A549 treated with AZD9567 at 1 μM for 4 hours (cell line): Measurements from ENCODE around the gene RPLP1. TPM values are rescaled to one million over a fixed set of nuclear protein-coding genes. Genes with fewer than 3 reads are reported as not detected.

Experiments used
- total RNA-seq: library from RNA; stranded (reverse); fragments of 200-300 nt; extraction: Qiagen RNA extraction; gene quantifications from 5 replicates; pipeline ENCODE4 v1.2.3, GENCODE V29; 2022; ENCODE audit not compliant: insufficient read depth

The RPLP1 gene
- 3,746 to 4,256 TPM (median 4,016 TPM) in 5 replicates for total RNA-seq

DNA sequence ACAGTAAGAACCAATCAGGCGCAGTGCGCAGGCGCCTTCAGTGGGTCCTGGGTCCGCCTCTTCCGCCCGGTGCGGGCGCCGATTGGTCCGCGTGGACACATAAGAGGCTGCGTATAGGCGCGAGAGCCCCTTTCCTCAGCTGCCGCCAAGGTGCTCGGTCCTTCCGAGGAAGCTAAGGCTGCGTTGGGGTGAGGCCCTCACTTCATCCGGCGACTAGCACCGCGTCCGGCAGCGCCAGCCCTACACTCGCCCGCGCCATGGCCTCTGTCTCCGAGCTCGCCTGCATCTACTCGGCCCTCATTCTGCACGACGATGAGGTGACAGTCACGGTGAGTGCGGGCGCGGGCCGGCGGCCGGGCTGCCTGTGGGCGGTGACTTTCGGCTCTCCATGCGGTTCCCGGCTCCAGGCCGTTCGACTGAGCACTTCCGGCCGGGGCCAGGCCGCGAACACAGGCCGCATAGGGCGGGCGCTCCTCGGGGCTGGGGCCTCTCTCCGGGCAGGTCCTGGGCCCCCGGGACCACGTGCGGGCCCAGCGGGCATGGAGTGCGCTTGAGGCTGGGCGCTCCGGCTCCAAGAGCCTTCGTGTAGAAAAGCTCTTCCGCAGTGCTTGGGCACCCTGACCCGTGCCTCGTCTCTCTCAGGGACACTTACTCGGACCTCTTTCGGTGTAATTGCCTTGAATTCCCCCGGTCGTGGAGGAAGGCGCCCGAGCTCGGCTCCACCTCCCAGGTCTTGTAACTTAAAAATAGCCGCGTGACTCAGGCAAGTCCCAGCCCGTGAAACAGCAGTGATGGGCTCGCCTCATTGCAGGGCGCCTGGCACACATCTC, at the start of gene RPLP1:
Gene RPLP1 (plus strand): TSS at position 127 of the 830 bp plus-strand sequence. CDS start 131 bp downstream, at position 258.

DNA sequence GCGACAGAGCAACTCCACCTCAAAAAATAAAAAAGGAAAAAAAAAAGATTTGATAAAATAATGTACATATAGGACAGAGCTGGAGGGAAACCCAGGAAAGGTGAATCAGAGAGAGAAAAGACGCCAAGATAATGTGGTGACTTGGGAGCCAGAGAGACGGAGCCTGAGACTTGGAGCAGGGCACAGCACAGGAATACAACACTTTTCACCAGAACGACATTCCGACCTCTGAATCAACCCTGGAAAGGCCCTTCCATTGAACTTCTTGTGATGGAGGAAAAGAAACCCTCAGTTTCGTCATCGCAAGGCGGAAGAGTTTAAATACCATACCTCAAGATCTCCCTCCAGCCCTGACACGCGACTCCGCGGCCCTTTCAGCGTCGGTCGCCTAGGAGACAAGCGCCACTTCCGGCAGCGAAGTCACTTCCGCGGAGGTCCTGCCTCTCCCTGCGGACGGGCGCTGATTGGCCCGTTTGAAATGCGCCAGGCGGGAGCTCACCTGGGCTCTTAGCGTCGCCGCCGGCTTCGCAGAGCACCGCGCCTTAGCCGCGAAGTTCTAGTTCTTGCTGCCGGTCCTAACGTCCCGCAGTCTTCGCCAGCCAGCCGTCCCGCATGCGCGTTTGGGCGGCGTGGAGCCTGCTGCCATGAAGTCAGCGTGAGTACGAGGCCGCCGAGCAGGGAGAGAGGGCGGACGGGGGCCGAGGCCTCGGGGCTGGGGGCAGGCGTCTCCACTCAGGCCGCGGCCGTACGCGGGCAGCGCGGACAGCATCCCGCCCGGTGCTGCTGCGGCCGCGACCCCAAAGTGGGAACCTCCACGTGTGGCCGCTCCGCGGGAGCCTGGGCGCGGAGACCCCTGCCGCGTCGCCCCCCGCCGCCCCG, 38.6 kb upstream of the RPLP1 start, which contains the start of gene KIF23:
Gene KIF23 (plus strand): TSS at position 528 of the 879 bp plus-strand sequence. CDS start 117 bp downstream, at position 645.

Other genes starting within 250 kb of the RPLP1 start
- 73.1 to 98.2 TPM (median 93.0 TPM) in 5 replicates for gene PAQR5, start 153.9 kb upstream of the RPLP1 start, total RNA-seq
- gene KIF23, start 38.5 kb upstream of the RPLP1 start, total RNA-seq: 72.7 to 132 TPM (median 79.1 TPM) in 5 replicates